ENCODE data around the gene DNAJB6.
A peak's percentile ranks its signal among the peaks of the same experiment; 100 is the strongest.

DNAJB6 gene

GRCh38 chr7:157395206-157395605 is 58.4 kb downstream of the DNAJB6 start:
- H3K36me3 ChIP-seq (replicated peaks in 1 of 2; ENCODE audit: control insufficient read depth in 2 of 2, insufficient read depth in 2 of 2, low read length in 2 of 2), result peaks cover 17 to 73% of the 10 kb centered on the region in 2 donors
- H2AFZ ChIP-seq (ENCODE audit: low read length), result no peak overlapping the region
- H3K9ac ChIP-seq (ENCODE audit: low read depth, low read length, poor library complexity), result no peak overlapping the region
- H3K27me3 ChIP-seq (ENCODE audit: control insufficient read depth in 3 of 3, insufficient read depth in 3 of 3, low read depth in 1 of 3, low read length in 3 of 3), result no peaks in the 10 kb centered on the region
- H3K4me1 ChIP-seq (ENCODE audit: control insufficient read depth in 2 of 2, insufficient read depth in 1 of 2, low read depth in 1 of 2, low read length in 2 of 2), result peaks cover 0 to 9% of the 10 kb centered on the region in 2 donors
- H3K23ac ChIP-seq (ENCODE audit: low read depth, low read length, poor library complexity), result no peak overlapping the region
- H4K8ac ChIP-seq (ENCODE audit: low read depth, low read length), result no peak overlapping the region
- no peak overlapping the region for H3K27ac ChIP-seq (replicated peaks; ENCODE audit: low read length)
- H2BK120ac ChIP-seq (ENCODE audit: low read depth, low read length), result no peak overlapping the region
- H3K79me1 ChIP-seq (ENCODE audit: low read depth, low read length), result peaks cover 7% of the 10 kb centered on the region
- H2AK5ac ChIP-seq (ENCODE audit: low read depth, low read length), result no peak overlapping the region
- no peak overlapping the region for H3K18ac ChIP-seq (ENCODE audit: low read length)
- H2BK5ac ChIP-seq (ENCODE audit: low read length), result no peak overlapping the region
- H3K4me3 ChIP-seq (ENCODE audit: low read length in 2 of 2), result no peak overlapping the region
- no peak overlapping the region for H3K4me2 ChIP-seq (ENCODE audit: insufficient read depth, low read length, poor library complexity, severe bottlenecking)
- H3K14ac ChIP-seq (ENCODE audit: low read length), result no peak overlapping the region
- H4K91ac ChIP-seq (ENCODE audit: low read depth, low read length, poor library complexity), result no peak overlapping the region
- WGBS, 2 donors (ENCODE audit: extremely low coverage in 2 of 2, insufficient read length in 2 of 2, insufficient replicate concordance in 1 of 2), result no CpG with 5 or more reads among the region's 2 CpGs
- no peak overlapping the region for H2BK12ac ChIP-seq (ENCODE audit: low read length)
- no peaks in the 10 kb centered on the region for H3K9me3 ChIP-seq (replicated peaks in 1 of 2; ENCODE audit: control insufficient read depth in 2 of 2, insufficient read depth in 1 of 2, low read depth in 1 of 2, low read length in 2 of 2)
- no peak overlapping the region for H2BK15ac ChIP-seq (ENCODE audit: low read length)
- DNase-seq (ENCODE audit: low spot score), result no peak
- no peak overlapping the region for H3K4ac ChIP-seq (ENCODE audit: low read length)

- H3K4ac ChIP-seq (ENCODE audit: low read length), result no peak overlapping the region
- no CpG with 5 or more reads among the region's 20 CpGs for WGBS, 2 donors (ENCODE audit: extremely low coverage in 2 of 2, insufficient read length in 2 of 2, insufficient replicate concordance in 1 of 2)
- no peak overlapping the region for H2BK120ac ChIP-seq (ENCODE audit: low read depth, low read length)
- peak overlapping the region; percentile 16 for H3K27ac ChIP-seq (replicated peaks; ENCODE audit: low read length)
- H3K4me2 ChIP-seq (ENCODE audit: insufficient read depth, low read length, poor library complexity, severe bottlenecking), result no peak overlapping the region
- no peak overlapping the region for H3K23ac ChIP-seq (ENCODE audit: low read depth, low read length, poor library complexity)
- H3K9ac ChIP-seq (ENCODE audit: low read depth, low read length, poor library complexity), result no peak overlapping the region
- no peak overlapping the region for H3K18ac ChIP-seq (ENCODE audit: low read length)
- H2AK5ac ChIP-seq (ENCODE audit: low read depth, low read length), result no peak overlapping the region
- no peak overlapping the region for H2AFZ ChIP-seq (ENCODE audit: low read length)
- H2BK15ac ChIP-seq (ENCODE audit: low read length), result no peak overlapping the region
- no peak overlapping the region for H4K91ac ChIP-seq (ENCODE audit: low read depth, low read length, poor library complexity)
- H2BK5ac ChIP-seq (ENCODE audit: low read length), result no peak overlapping the region
- no peak overlapping the region for H4K8ac ChIP-seq (ENCODE audit: low read depth, low read length)
- H3K36me3 ChIP-seq (replicated peaks in 1 of 2; ENCODE audit: control insufficient read depth in 2 of 2, insufficient read depth in 2 of 2, low read length in 2 of 2), result peaks cover 8 to 73% of the 10 kb centered on the region in 2 donors
- H3K27me3 ChIP-seq (ENCODE audit: control insufficient read depth in 3 of 3, insufficient read depth in 3 of 3, low read depth in 1 of 3, low read length in 3 of 3), result no peaks in the 10 kb centered on the region
- H3K4me3 ChIP-seq (ENCODE audit: low read length in 2 of 2), result no peak overlapping the region
- H3K4me1 ChIP-seq (ENCODE audit: control insufficient read depth in 2 of 2, insufficient read depth in 1 of 2, low read depth in 1 of 2, low read length in 2 of 2), result peaks cover 0 to 9% of the 10 kb centered on the region in 2 donors
- H3K79me1 ChIP-seq (ENCODE audit: low read depth, low read length), result peaks cover 9% of the 10 kb centered on the region
- no peak for DNase-seq (ENCODE audit: low spot score)
- H3K9me3 ChIP-seq (replicated peaks in 1 of 2; ENCODE audit: control insufficient read depth in 2 of 2, insufficient read depth in 1 of 2, low read depth in 1 of 2, low read length in 2 of 2), result no peaks in the 10 kb centered on the region
- H3K14ac ChIP-seq (ENCODE audit: low read length), result peak overlapping the region; percentile 27
- H2BK12ac ChIP-seq (ENCODE audit: low read length), result no peak overlapping the region
These were observed 59.7 kb downstream of the DNAJB6 start for GRCh38 chr7:157396316-157397035.

- WGBS, 2 donors (ENCODE audit: extremely low coverage in 2 of 2, insufficient read length in 2 of 2, insufficient replicate concordance in 1 of 2), result no CpG with 5 or more reads among the region's 31 CpGs
- Histone ChIP-seq H3K9ac (ENCODE audit: low read depth, low read length, poor library complexity) (no peak overlapping the region), H3K36me3 (replicated peaks in 1 of 2; ENCODE audit: control insufficient read depth in 2 of 2, insufficient read depth in 2 of 2, low read length in 2 of 2) (peaks cover 10 to 67% of the 10 kb centered on the region in 2 donors), H3K4me3 (ENCODE audit: low read length in 2 of 2) (no peak overlapping the region), H2AK5ac (ENCODE audit: low read depth, low read length) (peak overlapping the region; percentile 63), H3K4ac (ENCODE audit: low read length) (no peak overlapping the region), H3K18ac (ENCODE audit: low read length) (peak overlapping the region; percentile 71), H2AFZ (ENCODE audit: low read length) (no peak overlapping the region), H2BK15ac (ENCODE audit: low read length) (no peak overlapping the region), H3K14ac (ENCODE audit: low read length) (peak overlapping the region; percentile 27), H2BK12ac (ENCODE audit: low read length) (no peak overlapping the region), H4K91ac (ENCODE audit: low read depth, low read length, poor library complexity) (no peak overlapping the region), H2BK5ac (ENCODE audit: low read length) (peak overlapping the region; percentile 34), H3K9me3 (replicated peaks in 1 of 2; ENCODE audit: control insufficient read depth in 2 of 2, insufficient read depth in 1 of 2, low read depth in 1 of 2, low read length in 2 of 2) (no peaks in the 10 kb centered on the region), H3K79me1 (ENCODE audit: low read depth, low read length) (peaks cover 10% of the 10 kb centered on the region), H3K27ac (replicated peaks; ENCODE audit: low read length) (peak overlapping the region; percentile 37), H3K23ac (ENCODE audit: low read depth, low read length, poor library complexity) (peak overlapping the region; percentile 94), H3K27me3 (ENCODE audit: control insufficient read depth in 3 of 3, insufficient read depth in 3 of 3, low read depth in 1 of 3, low read length in 3 of 3) (no peaks in the 10 kb centered on the region), H3K4me2 (ENCODE audit: insufficient read depth, low read length, poor library complexity, severe bottlenecking) (no peak overlapping the region), H3K4me1 (ENCODE audit: control insufficient read depth in 2 of 2, insufficient read depth in 1 of 2, low read depth in 1 of 2, low read length in 2 of 2) (peaks cover 0 to 9% of the 10 kb centered on the region in 2 donors), H4K8ac (ENCODE audit: low read depth, low read length) (no peak overlapping the region), H2BK120ac (ENCODE audit: low read depth, low read length) (no peak overlapping the region)
- no peak for DNase-seq (ENCODE audit: low spot score)
These were observed 60.4 kb downstream of the DNAJB6 start for GRCh38 chr7:157397036-157397720.

Data from neuronal stem cell (in vitro differentiated cells).